Measurements from ENCODE around the gene ZSCAN21.

Gene ZSCAN21

GRCh38 chr7:100101016-100101862 lies 51.7 kb downstream of the ZSCAN21 start, which contains the start of the genes AP4M1 and MCM7:
Gene AP4M1, plus strand, starts transcription at chr7:100101643. Its CDS starts 72 bp downstream, at chr7:100101715.
Gene MCM7, minus strand, starts transcription at chr7:100101397. Its CDS starts 103 bp downstream, at chr7:100101294.
- peak; percentile 98 for DNase-seq

GRCh38 chr7:100102950-100103840 lies 53.6 kb downstream of the ZSCAN21 start:
- DNase-seq, result no peak

- DNase-seq, result no peak
Observed at GRCh38 chr7:100105534-100105933, 56.0 kb downstream of the ZSCAN21 start.

GRCh38 chr7:100106633-100107032 lies 57.1 kb downstream of the ZSCAN21 start:
- DNase-seq, result no peak

GRCh38 chr7:100107125-100107737 lies 57.7 kb downstream of the ZSCAN21 start:
- DNase-seq, result no peak

- no peak for DNase-seq
Observed at GRCh38 chr7:100107890-100108289, 58.3 kb downstream of the ZSCAN21 start.

- DNase-seq, result no peak
Observed at GRCh38 chr7:100109521-100110163, 60.1 kb downstream of the ZSCAN21 start.

- DNase-seq, result no peak
Observed at GRCh38 chr7:100111156-100111555, 61.6 kb downstream of the ZSCAN21 start.

- no peak for DNase-seq
Observed at GRCh38 chr7:100111914-100112313, 62.3 kb downstream of the ZSCAN21 start.

Measured in activated CD8-positive, alpha-beta memory T cell treated with anti-CD3 and anti-CD28 coated beads, Interleukin-2, amount 50 U/mL, for 48 hours (primary cell).